HepG2 (cell line): ENCODE data around the gene SS18L1. TPM values are rescaled to one million over a fixed set of nuclear protein-coding genes. Genes with fewer than 3 reads are reported as not detected.

ENCODE experiments used
- GLI4 ChIP-seq: sonication (generic); formaldehyde crosslinking; IDR thresholded peaks from 2 replicates; pipeline ENCODE4 v1.5.1; 2020; ENCODE audit warnings: missing genetic modification reagents, mild to moderate bottlenecking, moderate library complexity, borderline replicate concordance
- KDM5B ChIP-seq: sonication (generic); formaldehyde crosslinking; IDR thresholded peaks from 2 replicates; pipeline ENCODE4 v1.4.0; 2020; ENCODE audit warnings: missing genetic modification reagents, mild to moderate bottlenecking, borderline replicate concordance
- LRRFIP1 ChIP-seq: sonication (generic); formaldehyde crosslinking; conservative IDR thresholded peaks from 2 replicates; pipeline ENCODE4 v1.4.0; 2020; ENCODE audit warnings: missing genetic modification reagents
- MAFK ChIP-seq, 2 experiments: IDR thresholded peaks in 1 of 2; conservative IDR thresholded peaks in 1 of 2; 2 replicates each; pipeline ENCODE4 v1.6.1; 2011; ENCODE audit warnings: improper control_type of control experiment in 2 of 2, low read length in 2 of 2
- MXD1 ChIP-seq: sonication (generic); formaldehyde crosslinking; IDR thresholded peaks from 2 replicates; pipeline ENCODE4 v1.4.0; 2020; ENCODE audit warnings: mild to moderate bottlenecking, missing genetic modification reagents
- NAIF1 ChIP-seq: sonication (generic); formaldehyde crosslinking; IDR thresholded peaks from 2 replicates; pipeline ENCODE4 v1.5.0; 2020; ENCODE audit warnings: mild to moderate bottlenecking, missing genetic modification reagents, borderline replicate concordance
- SKI ChIP-seq: fragments of 450-650 bp; IDR thresholded peaks from one replicate; pipeline ENCODE4 v1.6.1; 2018; ENCODE audit warnings: mild to moderate bottlenecking; ENCODE audit not compliant: partially characterized antibody
- SNAPC4 ChIP-seq: sonication (generic); formaldehyde crosslinking; IDR thresholded peaks from 2 replicates; pipeline ENCODE4 v1.4.0; 2020; ENCODE audit warnings: mild to moderate bottlenecking, missing genetic modification reagents
- SOX6 ChIP-seq, 2 experiments: fragments of 450-650 bp in 1 of 2; sonication (generic) in 1 of 2; formaldehyde crosslinking in 1 of 2; IDR thresholded peaks; 2 replicates each; pipeline versions ENCODE4 v1.4.0 to v1.6.1; 2017 to 2020; ENCODE audit warnings: antibody characterized with exemption in 1 of 2, mild to moderate bottlenecking in 1 of 2, missing genetic modification reagents in 1 of 2
- ZBTB34 ChIP-seq: sonication (generic); formaldehyde crosslinking; IDR thresholded peaks from 2 replicates; pipeline ENCODE4 v1.8.0; 2022; ENCODE audit warnings: mild to moderate bottlenecking, missing genetic modification reagents
- ZNF235 ChIP-seq: sonication (generic); formaldehyde crosslinking; IDR thresholded peaks from 2 replicates; pipeline ENCODE4 v1.8.1; 2023; ENCODE audit warnings: mild to moderate bottlenecking, missing genetic modification reagents, borderline replicate concordance
- ZNF614 ChIP-seq: IDR thresholded peaks from 2 replicates; pipeline ENCODE4 v1.6.1; 2018; ENCODE audit warnings: missing biosample characterization, missing genetic modification reagents, inconsistent platforms, borderline replicate concordance
- ZNF644 ChIP-seq: IDR thresholded peaks from 2 replicates; pipeline ENCODE4 v1.6.1; 2016; ENCODE audit warnings: low read depth
- ZNF652 ChIP-seq: IDR thresholded peaks from 2 replicates; pipeline ENCODE4 v1.6.1; 2016; ENCODE audit warnings: low read depth, borderline replicate concordance
- ZNF674 ChIP-seq: sonication (generic); formaldehyde crosslinking; IDR thresholded peaks from 2 replicates; pipeline ENCODE4 v1.5.0; 2020; ENCODE audit warnings: low read depth, mild to moderate bottlenecking, missing genetic modification reagents
- ZSCAN29 ChIP-seq: sonication (generic); formaldehyde crosslinking; conservative IDR thresholded peaks from 2 replicates; pipeline ENCODE4 v1.4.0; 2020; ENCODE audit warnings: mild to moderate bottlenecking, missing genetic modification reagents
- polyA plus RNA-seq, 8 experiments: library from polyadenylated mRNA; depleted of rRNA in 3 of 8; stranded (reverse) in 7 of 8; unstranded in 1 of 8; fragments of >200 nt; fragmentation: Illumina TruSeq in 4 of 8; extraction: Trizol in 4 of 8; gene quantifications; 2 replicates each; pipeline versions ENCODE4 v1.2.1 to v1.2.3, GENCODE V29; 2011 to 2016; ENCODE audit warnings: low read depth in 4 of 8, missing spikeins in 1 of 8, mixed read lengths in 1 of 8; ENCODE audit not compliant: insufficient read depth in 1 of 8
- total RNA-seq, 5 experiments: library from RNA; depleted of rRNA; stranded (reverse); fragments of >200 nt; fragmentation: Illumina TruSeq; extraction: Trizol; gene quantifications; 2 replicates each; pipeline ENCODE4 v1.2.3, GENCODE V29; 2016; ENCODE audit warnings: low read depth in 1 of 5

The SS18L1 gene
- total and polyA plus RNA-seq, 2 of the 13 experiments (the other 11 are each of a cell fraction or from before 2014, with no cell fraction given): 17.8 to 27.6 TPM

- TF ChIP-seq SKI: peak; percentile 62
- no peak for TF ChIP-seq NAIF1
- no peak for TF ChIP-seq ZNF674 (CRISPR knock-in tag)
- TF ChIP-seq MXD1 (CRISPR knock-in tag): peak; percentile 1; the same call in 1 of the 2 replicates
- TF ChIP-seq ZNF644 (CRISPR knock-in tag): peak; percentile 69; the same call in 1 of the 2 replicates
- no peak for TF ChIP-seq SOX6 (IDR thresholded peaks at IDR 0.05)
- TF ChIP-seq SOX6 (CRISPR knock-in tag; IDR thresholded peaks at IDR 0.05): peak; percentile 91
- no peak for TF ChIP-seq LRRFIP1 (CRISPR knock-in tag)
- TF ChIP-seq ZNF652: no peak
- peak; percentile 55; the same call in 1 of the 2 replicates for TF ChIP-seq ZNF614 (CRISPR knock-in tag)
- peak; percentile 54; the same call in 1 of the 2 replicates for TF ChIP-seq KDM5B (CRISPR knock-in tag)
- TF ChIP-seq ZSCAN29: 0 out of 2 replicates have a peak, but pooled peaks have one; percentile 24
- TF ChIP-seq SNAPC4: 0 out of 2 replicates have a peak, but pooled peaks have one; percentile 20
- 0 out of 2 replicates have a peak, but pooled peaks have one; percentile 72 for TF ChIP-seq GLI4 (CRISPR knock-in tag)
- TF ChIP-seq ZBTB34 (CRISPR knock-in tag): 0 out of 2 replicates have a peak, but pooled peaks have one; percentile 42
- TF ChIP-seq ZNF235 (CRISPR knock-in tag): 0 out of 2 replicates have a peak, but pooled peaks have one; percentile 55
- TF ChIP-seq MAFK (conservative IDR thresholded peaks at IDR 0.05 in 1 of 2, IDR thresholded peaks at IDR 0.05 in 1 of 2; ENCODE audit: low read length in 2 of 2): no peak
Observed at GRCh38 chr20:62155428-62156253, 12.1 kb downstream of the SS18L1 start (continued).
